Stimulated activated CD8-positive, alpha-beta memory T cell treated with anti-CD3 and anti-CD28 coated beads, Interleukin-7, amount 100 ng/mL, for 1 hour (primary cell): ENCODE measurements around the gene MOGAT3.
A peak's percentile ranks its signal among the peaks of the same experiment; 100 is the strongest.

Experiments used
- DNase-seq, 2 donors: peaks; one replicate each; pipeline ENCODE4 v3.0.0-alpha.2; 2020; ENCODE audit warnings: low read depth in 2 of 2

Gene MOGAT3

DNA sequence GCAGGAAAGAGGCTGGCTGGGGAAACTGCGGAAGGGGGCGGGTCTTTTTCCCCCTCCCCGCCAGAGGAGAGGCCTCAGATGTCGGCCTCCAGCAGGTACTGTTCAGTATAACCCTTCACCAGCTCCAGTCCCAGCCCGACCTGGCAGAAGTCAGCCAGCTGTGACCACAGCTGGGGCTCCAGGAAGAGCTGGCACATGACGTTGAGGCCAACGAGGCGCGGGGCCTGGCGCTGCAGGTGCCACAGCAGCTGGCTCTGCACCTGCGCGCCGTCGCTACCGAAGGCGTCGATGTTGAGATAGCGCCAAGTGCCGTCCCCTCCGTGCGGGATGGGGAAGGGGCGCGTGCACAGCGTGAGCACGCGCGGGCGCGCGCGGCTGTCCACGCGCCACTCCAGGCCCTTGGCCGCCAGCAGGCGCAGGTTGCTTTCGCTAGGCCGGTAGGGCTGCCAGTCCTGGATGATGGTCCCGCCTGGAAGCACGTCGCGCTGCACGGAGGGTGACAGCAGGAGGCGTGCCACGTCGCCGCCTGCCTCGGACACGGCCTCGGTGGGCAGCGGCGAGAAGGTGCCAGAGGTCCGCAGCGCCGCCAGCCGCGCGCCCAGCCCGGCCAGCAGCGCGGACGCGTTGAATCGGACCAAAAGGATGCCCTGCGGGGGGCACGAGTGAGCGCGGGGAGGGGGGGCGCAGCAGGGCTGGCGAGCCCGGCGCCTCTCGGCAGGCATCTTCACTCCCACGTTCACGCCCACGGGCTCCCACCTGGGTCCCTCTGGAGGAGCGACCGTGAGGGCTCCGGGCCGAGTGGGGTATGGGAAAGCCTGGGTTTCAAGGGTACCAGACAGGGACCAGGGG is 28.6 kb downstream of the MOGAT3 start:
- DNase-seq: no peak

DNA sequence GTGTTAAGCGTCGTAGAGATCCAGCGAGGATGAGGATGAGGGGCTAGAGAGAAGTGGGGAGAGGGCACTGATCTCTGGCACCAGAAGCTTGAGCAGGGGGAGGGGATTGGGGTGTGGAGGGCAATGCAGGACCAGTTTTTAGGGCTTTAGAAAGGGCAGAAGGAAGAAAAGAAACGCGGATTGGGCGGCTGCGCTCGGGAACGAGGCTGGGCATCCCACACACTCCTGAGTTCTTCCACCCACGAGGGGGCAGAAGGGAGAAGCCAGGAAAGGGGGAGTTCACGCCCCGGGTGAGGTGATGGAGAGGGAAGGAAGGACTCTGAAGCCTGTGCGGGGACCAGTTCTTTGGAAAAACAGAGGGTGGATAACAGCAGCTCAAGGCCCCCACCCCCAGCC is 29.4 kb downstream of the MOGAT3 start:
- DNase-seq: no peak

DNA sequence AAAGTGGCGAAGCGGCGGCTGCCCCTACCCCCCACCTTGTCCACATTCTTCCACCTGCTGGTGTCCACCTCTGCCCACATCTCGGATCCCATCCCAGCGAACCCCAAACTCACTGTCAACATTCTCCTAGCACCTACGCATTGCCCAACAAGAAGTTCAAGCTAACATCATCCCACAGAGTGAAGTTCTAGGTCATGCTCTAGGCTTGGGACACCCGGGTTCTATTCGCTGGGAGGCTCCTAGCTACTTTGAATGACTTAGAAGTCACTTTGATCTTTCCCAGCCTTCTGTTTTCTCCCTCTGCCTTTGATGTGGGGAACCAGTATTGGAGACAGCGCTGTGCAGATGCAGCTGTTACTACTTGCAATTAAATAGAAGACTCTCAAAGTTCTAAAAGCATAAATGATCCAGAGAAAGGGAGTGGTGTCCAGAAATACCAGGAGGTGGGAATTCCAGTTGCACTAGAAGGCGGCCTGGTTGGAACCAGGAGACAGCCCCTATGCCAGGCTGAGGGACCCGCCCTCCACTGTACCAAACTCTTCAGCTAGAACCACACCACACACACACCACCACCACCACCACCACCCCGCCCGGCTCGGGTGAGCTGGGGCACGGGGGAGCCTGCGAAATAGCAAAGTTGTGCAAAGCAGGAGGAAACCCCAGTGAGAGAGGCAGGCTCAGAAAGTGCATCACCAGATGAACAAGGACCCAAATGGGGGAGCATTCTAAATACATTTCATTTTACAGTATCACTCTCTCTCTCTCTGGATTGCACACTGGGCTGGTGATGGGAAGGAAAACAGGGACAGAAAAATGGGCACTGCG is 30.0 kb downstream of the MOGAT3 start:
- DNase-seq: no peak

DNA sequence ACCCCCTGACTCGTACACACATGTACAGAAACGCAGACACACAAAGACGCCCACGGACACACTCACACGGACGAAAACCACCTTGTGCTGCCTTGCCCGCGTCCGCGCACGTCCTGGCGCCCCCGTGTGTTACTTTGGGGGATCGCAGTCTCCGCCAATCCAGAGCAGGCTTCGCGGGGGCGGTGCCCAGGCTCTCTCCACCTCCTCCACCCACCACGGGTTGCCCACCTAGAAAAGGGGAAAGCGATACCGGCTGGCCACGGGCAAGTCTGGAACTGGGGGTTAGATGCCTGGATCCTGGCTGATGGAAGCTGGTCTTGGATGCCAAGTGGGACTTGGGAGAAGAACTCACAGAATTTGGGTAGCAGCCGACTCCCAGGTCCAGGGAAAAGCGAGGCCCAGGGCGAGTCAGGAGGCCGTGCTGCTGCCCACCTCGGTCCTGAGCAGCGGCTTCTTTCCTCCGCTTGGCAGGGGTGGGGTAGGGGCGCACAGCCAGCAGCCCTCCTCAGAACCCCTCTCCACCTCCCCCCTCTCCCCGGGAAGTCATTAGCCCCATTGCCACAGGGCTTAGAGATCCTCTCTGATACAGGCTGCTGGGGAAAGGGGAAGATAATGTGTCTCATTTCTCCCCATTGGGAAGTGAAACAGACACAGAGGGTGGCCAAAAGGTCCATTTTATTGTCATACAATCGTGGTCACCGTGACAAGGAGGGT is 30.8 kb downstream of the MOGAT3 start:
- DNase-seq: peak; percentile 61 to 80

DNA sequence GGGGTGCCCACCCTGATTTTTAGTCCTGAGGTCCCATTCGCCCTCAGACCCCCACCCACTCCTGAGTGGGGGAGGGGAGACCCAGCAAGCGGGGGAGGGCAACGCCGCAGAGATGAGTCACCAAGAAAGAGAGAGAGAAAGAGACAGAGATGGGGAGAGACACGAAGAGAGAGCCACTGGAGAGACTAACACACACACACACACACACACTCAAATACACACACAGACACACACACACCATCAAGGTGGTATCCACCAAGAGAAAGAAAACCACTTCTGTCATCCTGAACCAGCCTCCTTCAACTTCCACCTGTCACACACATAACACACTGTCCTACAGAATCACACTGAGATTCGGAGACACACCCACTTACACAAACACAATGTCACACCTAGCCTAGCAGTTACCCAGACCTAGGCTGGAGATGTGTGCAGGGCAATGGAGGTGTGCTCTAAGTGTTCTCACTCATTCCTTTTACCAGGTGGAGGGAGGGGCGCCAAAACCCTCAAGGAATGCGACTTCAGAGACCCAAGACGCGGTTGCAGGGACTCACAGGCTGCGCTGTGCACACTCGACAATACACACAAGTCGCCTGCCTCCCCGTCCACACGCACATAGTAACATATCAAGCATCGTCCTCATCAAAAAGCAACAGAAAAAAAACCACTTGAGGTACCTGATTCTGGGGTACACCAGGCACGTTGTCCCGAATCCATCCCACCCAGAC is 31.6 kb downstream of the MOGAT3 start:
- no peak for DNase-seq

DNA sequence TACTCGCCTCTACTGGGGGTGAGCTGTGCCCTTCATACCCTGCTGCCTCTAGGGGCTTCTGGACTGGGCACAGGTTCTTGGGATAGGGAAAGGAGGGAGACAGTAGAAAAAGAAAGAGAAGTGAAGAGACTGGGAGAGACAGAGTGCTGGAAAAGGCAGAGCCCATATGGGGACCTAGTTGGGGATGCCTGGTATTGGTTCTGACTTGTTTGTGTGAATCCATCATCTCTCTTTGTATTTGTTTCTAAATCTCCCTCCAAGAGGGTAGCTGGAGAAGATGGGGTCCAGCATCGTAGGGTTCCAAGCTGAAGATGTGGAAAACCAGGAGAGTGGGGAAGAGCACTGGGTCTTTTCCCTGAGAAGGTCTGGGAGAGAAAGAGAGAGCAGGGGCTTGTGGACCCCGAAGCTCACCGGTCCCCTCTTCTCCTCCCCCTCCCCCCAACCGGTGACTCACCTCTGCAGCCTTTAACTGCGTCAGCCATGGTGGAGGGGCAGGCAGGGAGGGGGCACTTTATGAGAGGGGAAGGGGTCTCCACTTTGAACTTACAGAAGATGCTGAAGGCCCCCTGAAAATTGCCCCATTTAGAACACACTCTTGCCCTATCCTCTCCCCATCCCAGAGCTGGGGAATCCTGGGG is 32.3 kb downstream of the MOGAT3 start:
- DNase-seq: no peak

DNA sequence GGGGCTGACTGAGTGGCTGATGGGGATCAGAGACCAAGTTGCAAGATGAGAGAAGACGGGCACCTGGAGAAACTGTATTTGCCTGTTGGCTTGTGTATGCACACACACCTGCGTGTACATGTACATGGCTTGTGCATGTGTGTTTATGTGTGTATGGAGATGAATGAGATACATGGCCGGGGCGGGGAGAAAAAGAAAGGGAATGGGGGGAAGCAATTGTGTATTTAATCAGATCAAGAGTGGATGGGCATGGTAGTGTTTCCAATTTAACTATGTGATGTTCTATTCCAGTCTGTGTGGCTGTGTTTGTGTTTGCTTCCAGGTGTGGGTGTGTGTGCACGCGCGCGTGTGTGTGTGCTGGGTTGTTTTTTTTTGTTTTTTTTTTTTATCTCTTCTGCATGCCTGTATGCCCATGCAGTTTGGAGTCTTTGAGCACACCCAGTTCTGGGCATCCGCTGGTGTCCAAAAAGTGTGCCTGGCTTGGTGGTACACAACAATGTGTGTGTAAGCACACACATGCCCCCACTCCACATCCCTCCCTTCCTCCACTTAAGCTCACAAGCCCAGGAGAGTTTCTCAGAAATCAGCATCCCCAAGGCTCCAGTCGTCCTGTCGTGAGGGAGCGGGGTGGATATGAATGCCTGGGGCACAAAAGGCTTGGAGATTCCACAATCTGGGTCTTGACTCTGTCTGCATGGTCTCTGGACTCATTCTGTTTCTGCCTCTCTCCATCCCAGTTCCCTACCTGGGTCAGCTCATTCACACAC is 33.0 kb downstream of the MOGAT3 start:
- DNase-seq: no peak

DNA sequence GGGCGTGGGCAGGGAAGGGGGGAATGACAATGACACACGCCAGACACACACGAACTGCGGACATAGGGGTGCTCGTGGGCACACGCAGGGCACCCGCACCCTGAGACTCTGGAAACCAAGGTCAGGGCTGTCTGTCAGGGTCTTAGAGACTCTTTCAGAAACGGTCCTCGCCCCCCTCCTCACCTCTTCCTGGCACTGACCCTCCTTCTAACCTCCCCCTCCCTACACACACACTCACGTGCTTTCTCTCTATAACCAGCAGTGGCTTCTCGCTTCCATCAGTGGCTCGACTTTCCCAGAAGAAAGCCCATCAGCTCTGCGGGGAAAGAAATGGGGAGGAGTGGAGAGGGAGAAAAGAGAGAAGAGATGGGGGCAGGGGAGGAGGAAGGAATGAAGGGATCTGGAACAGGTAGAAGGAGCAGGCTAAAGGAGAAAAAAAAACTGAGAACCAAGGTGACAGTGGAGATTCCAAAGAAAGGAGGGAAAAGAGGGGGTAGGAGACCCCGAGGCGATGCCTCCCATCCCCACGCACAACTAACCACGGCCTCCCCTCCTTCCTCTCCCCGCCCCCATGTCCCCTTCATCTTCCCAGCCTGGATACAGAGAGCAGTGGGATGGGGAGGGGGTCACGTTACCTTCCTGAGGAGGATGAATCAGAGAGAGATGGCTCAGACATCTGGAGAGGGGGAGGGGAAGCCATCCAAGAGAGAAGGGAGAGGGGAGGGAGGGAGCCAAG is 33.8 kb downstream of the MOGAT3 start:
- no peak for DNase-seq

DNA sequence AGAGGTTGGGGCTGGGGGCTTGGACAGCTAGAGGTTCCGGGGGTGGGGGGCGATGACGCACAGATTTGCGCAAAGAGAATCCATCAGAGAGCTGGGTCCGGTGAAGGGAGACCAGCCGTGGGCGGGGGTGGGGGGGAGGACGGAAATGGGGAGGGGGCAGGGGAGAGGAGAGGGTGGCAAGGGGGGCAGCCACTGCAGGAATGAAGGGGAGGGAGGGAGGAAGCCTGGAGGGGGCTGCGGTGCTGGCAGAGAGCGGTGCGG is 34.3 kb downstream of the MOGAT3 start:
- no peak for DNase-seq

DNA sequence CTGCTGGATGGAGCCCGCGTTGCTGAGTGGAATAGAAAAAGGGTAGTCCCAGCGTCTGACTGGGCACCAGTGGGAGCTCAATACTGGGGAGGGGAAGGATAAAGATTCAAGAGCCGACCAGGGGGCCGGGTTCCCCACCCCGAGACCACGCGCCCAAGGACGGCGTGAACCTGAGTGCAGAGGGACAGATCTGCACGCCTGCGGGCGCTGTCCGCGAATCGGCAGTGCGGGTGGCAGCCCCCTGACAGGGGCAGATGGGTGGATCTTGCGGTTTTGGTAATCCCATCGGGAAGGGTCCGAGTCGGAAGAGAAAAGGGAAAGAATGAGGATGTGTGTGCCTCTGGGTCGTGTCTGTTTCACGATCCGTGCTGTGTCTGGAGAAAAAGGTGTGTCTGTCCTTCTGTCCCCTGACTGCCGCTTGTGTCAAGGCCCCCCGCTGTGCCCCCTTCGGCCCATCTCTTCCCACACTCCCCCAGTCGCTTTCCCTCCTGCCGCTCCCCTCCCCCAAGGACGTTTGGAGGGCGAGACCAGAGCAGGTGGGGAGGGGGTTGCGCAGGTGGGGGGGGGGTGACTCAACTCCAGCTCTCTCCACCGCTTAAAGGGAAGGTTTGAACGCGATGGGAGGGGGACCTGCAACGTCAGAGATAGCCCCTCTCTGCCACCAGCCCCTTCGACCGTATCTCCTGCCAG is 34.7 kb downstream of the MOGAT3 start:
- DNase-seq: no peak

DNA sequence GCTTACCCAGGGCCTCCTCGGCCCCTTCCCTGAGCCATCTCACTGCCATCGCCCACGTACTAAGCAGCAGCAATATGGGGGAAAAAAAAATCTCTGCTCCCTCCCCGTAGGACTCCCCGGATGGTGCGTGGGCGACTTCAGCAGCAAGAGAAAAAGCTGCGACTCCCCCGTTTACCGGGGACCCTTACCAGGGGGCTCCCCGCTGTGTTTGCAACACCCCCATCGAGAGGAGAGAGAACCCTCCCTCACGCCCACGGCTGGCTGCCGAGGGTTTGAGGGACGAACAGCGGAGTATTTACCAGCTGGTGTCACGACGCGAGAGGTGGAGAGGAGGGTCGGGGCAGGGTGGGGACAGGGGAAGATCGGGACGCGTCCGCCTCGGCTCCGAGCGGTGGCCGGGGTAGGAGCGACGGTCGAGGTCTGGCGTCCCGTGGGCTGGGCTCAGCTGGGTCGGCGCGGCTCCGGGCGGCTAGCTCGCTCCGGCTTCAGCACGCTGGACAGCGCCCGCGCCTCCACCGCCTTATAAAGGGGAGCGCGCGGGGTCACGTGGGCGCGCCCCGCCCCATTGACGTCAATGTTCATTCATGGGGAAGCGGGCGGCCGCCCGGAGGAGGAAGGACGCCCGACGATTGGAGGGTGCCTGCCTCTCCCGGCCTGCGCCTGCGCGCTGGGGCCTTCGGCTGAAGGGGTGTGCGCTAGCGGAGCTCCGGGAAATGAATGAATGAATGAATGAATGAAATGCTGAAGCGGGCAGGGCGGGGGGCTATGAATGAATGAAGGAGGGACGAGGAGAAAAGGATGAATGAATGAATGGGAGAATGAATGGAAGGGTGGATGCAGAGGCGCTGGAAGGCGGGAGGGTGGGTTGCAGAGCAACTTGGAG is 35.5 kb downstream of the MOGAT3 start, which contains the start of gene VGF:
TSS of gene VGF (minus strand) at position 495 of the 883 bp plus-strand sequence. CDS start 726 bp downstream, outside the sequence.
- peak; percentile 77 to 83 for DNase-seq

DNA sequence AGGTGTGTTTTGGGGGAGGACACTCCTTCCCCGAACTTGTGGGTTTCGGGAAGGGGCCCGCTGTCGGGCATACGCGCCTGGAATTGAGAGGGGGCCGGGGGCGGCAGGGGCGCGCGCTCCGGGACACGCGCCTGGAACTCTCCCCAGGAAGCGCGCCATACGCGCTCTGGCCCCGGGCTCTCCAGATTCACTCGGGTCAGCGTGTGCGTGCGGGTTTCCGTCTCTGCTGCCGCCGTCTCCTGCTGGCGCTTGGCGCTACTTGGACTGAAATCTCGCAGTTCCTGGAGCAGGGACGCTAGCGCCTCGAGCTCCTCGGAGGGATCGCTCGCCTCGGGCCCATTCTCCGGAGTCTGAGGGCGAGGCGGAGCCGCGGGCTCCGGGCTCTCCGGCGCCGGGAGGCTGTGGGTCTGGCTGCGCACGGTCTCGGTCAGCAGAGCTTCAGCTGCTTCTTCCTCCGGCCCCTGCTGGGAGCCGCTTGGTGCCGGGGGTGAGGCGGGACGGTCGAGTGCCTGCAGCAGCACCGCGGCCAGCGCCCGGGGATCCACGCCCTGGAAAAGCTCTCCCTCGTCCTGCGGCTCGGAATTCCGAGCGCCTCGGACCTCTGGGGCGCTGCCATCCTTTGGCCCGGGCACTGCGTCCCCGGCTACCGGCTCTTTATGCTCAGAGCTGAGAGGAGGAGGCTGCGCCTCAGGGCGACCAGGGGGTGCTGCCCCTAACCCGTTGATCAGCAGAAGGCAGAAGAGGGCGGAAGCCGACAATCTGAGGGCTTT is 36.6 kb downstream of the MOGAT3 start:
- DNase-seq: no peak

DNA sequence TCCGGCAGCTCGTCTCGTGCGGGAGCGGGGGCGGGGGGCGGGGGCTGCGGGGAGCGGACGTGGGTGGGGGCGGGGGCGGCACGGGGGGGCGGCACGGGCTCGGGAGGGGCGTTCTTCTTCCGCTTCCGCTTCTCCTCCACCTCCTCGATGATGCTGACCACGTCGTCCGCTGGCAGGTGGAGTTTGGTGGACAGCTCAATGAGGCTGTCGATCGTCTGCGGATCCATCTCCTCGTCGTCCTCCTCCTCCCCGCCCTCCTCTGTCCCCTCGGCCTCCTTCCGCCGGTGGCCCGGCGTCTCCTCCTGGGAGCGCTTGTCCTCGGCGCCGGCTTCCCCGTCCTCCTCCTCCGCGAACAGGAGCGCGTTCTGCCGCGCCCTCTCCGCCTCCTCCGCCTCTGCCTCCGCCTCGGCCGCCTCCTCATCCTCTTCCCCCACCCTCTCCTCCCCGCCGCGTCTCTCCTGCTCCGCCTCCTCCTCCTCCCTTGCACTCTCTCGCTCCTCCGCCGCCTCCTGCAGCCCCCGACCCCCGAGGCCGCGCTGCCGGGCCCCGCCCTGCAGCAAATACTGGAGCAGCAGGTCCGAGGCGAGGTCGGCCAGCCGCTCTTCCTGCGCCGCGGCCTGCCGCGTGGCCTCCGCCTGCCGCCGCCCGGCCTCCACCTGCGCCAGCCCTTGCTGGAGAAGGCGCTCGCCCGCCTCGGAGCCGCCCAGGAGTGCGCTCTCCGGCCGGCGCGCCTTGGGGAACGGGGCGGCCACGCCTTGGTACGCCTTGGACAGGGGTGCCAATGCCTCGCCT is 37.4 kb downstream of the MOGAT3 start:
- DNase-seq: no peak

DNA sequence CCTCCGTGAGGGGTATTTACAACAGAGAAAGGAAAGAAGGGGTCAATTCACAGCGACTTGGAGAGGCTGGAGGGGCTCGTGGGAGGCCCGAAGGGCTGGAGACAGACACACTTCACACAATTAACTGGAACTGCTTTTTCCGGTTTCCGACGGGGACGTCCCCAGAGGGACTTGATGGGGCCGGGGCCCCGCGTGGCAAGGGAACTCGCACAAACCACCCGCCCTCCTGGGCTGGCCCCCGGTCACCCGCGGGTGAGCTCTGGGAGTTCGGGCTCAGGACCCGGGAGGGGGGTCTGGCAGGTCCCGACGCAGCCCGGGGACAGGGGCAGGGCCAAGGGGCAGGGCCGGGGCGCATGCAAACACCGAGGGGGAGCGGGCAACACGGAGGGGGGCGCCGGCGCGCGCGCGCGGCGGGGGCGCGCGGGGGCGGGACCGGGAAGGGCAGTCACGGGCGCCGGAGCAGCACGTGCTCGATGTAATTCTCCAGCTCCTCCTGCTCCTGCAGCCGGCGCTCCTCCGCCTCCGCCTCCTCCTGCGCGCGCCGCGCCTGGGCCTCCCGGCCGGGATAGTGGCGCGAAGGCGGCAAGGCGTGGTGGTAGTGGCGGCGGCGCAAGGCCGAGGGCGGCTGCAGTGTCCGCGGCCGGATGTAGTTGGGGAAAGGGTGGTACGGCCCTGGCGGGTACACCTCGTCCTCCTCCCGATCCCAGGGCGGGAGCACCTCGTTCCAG is 38.1 kb downstream of the MOGAT3 start:
- DNase-seq: no peak

DNA sequence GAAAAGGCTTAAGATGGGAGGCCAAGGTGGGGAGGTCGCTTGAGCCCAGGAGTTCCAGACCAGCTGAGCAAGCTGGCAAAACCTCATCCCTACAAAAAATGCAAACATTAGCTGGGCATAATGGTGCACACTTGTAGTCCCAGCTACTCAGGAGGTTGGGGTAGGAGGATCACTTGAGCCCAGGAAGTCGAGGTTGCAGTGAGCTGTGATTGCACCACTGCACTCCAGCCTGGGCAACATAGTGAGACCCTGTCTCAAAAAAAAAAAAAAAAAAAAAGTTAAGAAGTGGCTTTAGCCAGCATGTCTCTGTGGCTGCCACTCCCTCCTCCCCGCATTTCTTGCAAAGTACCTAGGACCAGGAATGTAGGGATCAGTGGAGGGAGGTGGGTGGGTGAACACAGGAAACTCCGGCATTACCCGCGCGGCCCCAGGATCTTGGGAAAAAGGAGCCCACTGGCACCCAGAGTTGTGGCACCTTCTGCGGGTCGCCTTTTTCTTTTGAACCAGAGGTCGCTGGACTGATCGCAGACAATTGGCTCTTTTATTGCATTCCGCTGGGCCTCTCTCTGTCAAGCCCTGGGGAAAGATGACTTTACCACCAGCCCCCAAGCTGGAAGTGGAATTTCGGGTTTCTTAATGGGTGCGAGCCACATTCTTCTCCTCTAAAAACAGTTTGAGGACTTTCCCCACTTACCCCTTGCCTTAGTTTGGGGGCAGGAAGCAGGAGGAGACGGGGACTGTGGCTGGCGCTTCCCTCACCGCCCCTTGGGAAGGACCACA is 39.0 kb downstream of the MOGAT3 start:
- no peak for DNase-seq
